ENCODE results near the gene GPR137. TPM values are rescaled to one million over a fixed set of nuclear protein-coding genes. Genes with fewer than 3 reads are reported as not detected.
A peak's percentile ranks its signal among the peaks of the same experiment; 100 is the strongest.

Gene GPR137
- total and polyA plus RNA-seq, 9 of the 15 experiments (the other 6 are each of a cell fraction or from before 2014, with no cell fraction given) = 0.32 to 26.7 (median 10.7) TPM

- TF ChIP-seq ZBTB9 (CRISPR knock-in tag; IDR thresholded peaks at IDR 0.05) (0 out of 2 replicates have a peak, but pooled peaks have one; percentile 34), EP300 (IDR thresholded peaks at IDR 0.05; ENCODE audit: low read length) (0 out of 2 replicates have a peak, but pooled peaks have one; percentile 15), YY1 (IDR thresholded peaks at IDR 0.05; ENCODE audit: borderline replicate concordance in 1 of 3, control insufficient read depth in 1 of 3, extremely low read depth in 1 of 3, insufficient read depth in 3 of 3, insufficient read length in 1 of 3, insufficient replicate concordance in 2 of 3, low read depth in 1 of 3, low read length in 2 of 3) (peak in 1 of 3 experiments; percentile 21), SP1 (CRISPR knock-in tag; IDR thresholded peaks at IDR 0.05) (peak; percentile 81), ZBTB43 (CRISPR knock-in tag; IDR thresholded peaks at IDR 0.05) (no peak), ZNF232 (CRISPR knock-in tag; IDR thresholded peaks at IDR 0.05) (no peak), NKRF (IDR thresholded peaks at IDR 0.05; ENCODE audit: borderline replicate concordance) (peak; percentile 47; the same call in 1 of the 2 replicates), RBM25 (IDR thresholded peaks at IDR 0.05; ENCODE audit: low read depth, low read length, severe bottlenecking) (peak; percentile 90), NR2C1 (IDR thresholded peaks at IDR 0.05) (no peak), NR2C1 (tag; IDR thresholded peaks at IDR 0.05) (0 out of 2 replicates have a peak, but pooled peaks have one; percentile 15), CC2D1A (IDR thresholded peaks at IDR 0.05) (0 out of 2 replicates have a peak, but pooled peaks have one; percentile 12), CREB1 (IDR thresholded peaks at IDR 0.05) (peak; percentile 78), CREB1 (CRISPR knock-in tag; IDR thresholded peaks at IDR 0.05) (peak; percentile 91), TGIF2 (CRISPR knock-in tag; IDR thresholded peaks at IDR 0.05) (no peak), RREB1 (CRISPR knock-in tag; IDR thresholded peaks at IDR 0.05) (peak; percentile 66; the same call in 1 of the 2 replicates)
Measured at GRCh38 chr11:64284048-64284961, 1.3 kb upstream of the GPR137 start, which contains the start of gene BAD (continued).
